K562 (cell line): ENCODE measurements around the gene ALX3.

Experiments
- ARID1B ChIP-seq: fragments of 450-650 bp; IDR thresholded peaks from 2 replicates; pipeline ENCODE4 v1.6.1; 2016; ENCODE audit warnings: antibody characterized with exemption, mild to moderate bottlenecking, inconsistent platforms
- ARID2 ChIP-seq: fragments of 450-650 bp; IDR thresholded peaks from 2 replicates; pipeline ENCODE4 v1.6.1; 2017; ENCODE audit warnings: antibody characterized with exemption, mild to moderate bottlenecking
- CREB1 ChIP-seq, 2 experiments: sonication (generic) in 1 of 2; formaldehyde crosslinking in 1 of 2; IDR thresholded peaks; 2 replicates each; pipeline versions ENCODE4 v1.6.1 to v1.8.0; 2012 to 2022; ENCODE audit warnings: inconsistent platforms in 1 of 2, mild to moderate bottlenecking in 1 of 2, missing genetic modification reagents in 1 of 2, moderate library complexity in 1 of 2
- EGR1 ChIP-seq: fragments of 450-650 bp; conservative IDR thresholded peaks from 2 replicates; pipeline ENCODE4 v1.6.1; 2017; ENCODE audit warnings: mild to moderate bottlenecking
- EZH2 ChIP-seq: IDR thresholded peaks from 2 replicates; pipeline ENCODE4 v1.6.1; 2012; ENCODE audit warnings: low read depth, mild to moderate bottlenecking, inconsistent platforms, low read length, borderline replicate concordance
- HMG20A ChIP-seq: fragments of 450-650 bp; formaldehyde crosslinking; conservative IDR thresholded peaks from 2 replicates; pipeline ENCODE4 v1.4.0; 2020; ENCODE audit warnings: mild to moderate bottlenecking, mixed read lengths
- HMGXB4 ChIP-seq: sonication (generic); formaldehyde crosslinking; IDR thresholded peaks from 2 replicates; pipeline ENCODE4 v1.8.1; 2023; ENCODE audit warnings: mild to moderate bottlenecking, missing genetic modification reagents
- POLR2A ChIP-seq: fragments of 450-650 bp; conservative IDR thresholded peaks from 2 replicates; pipeline ENCODE4 v1.6.1; 2016
- POLR3A ChIP-seq: IDR thresholded peaks from 2 replicates; pipeline ENCODE4 v1.6.1; 2011; ENCODE audit warnings: borderline replicate concordance, mild to moderate bottlenecking, moderate library complexity; ENCODE audit not compliant: insufficient read length, insufficient read depth; ENCODE audit errors: extremely low read depth
- SMARCE1 ChIP-seq: fragments of 450-650 bp; IDR thresholded peaks from 2 replicates; pipeline ENCODE4 v1.7.1; 2016; ENCODE audit warnings: mild to moderate bottlenecking
- SRSF9 ChIP-seq: fragments of 200-400 bp; formaldehyde crosslinking; IDR thresholded peaks from 2 replicates; pipeline ENCODE4 v1.6.1; 2017; ENCODE audit warnings: low read depth, low read length, borderline replicate concordance
- TAF1 ChIP-seq: IDR thresholded peaks from 2 replicates; pipeline ENCODE4 v1.6.1; 2011; ENCODE audit warnings: mild to moderate bottlenecking, low read length, moderate library complexity; ENCODE audit not compliant: insufficient read depth, control insufficient read depth, severe bottlenecking; ENCODE audit errors: extremely low read depth
- TRIM28 ChIP-seq: fragments of 450-650 bp; IDR thresholded peaks from 2 replicates; pipeline ENCODE4 v1.6.1; 2017
- ZNF512 ChIP-seq: IDR thresholded peaks from 2 replicates; pipeline ENCODE4 v1.6.1; 2016; ENCODE audit warnings: missing genetic modification characterization, missing compliant biosample characterization

GRCh38 chr1:110034451-110035235, 35.8 kb downstream of the ALX3 start, which contains the start of gene STRIP1:
- TF ChIP-seq SRSF9 (no peak), POLR2A (peak; percentile 90), POLR3A (no peak), TRIM28 (no peak), ZNF512 (tag) (no peak), ARID1B (no peak), HMG20A (CRISPR knock-in tag) (no peak), HMGXB4 (CRISPR knock-in tag) (no peak), ARID2 (no peak), SMARCE1 (no peak), CREB1 (IDR thresholded peaks at IDR 0.05) (peak; percentile 50; the same call in 1 of the 2 replicates), CREB1 (CRISPR knock-in tag; IDR thresholded peaks at IDR 0.05) (peak; percentile 48; the same call in 1 of the 2 replicates), TAF1 (peak; percentile 94), EGR1 (peak; percentile 38), EZH2 (no peak)
